Measurements from ENCODE around the gene SORBS2.

Gene SORBS2

DNA sequence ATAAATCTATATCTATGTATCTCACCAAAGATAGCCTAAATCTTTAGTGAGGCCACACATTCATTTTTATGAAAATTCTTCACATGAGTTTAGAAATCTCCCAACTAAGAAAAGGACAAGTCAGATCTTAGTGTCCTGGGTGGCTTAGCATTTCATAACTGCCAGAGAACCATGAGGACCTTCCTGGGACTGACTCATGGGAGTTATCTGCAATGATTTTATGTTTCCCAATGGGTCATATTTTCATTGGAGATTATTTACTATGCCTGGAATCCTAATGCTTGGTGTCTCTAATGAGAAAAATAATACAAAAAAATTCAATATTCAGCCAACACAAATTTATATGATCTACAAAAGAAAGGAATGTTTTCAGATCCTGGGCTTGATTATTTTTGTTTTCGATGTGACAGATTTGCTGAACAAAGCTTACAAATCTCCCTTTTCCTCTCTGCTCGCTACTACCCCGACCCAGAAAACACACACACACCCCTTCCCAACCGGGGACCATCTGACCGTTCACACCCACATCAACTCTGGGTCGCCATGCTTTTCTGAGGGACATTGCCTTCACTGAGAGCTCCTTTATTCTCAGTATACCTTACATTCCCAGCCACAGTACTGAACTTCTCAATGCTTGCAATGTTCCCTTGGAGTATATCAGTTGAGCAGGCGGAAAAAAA, 40.1 kb downstream of the SORBS2 start:
- no peak for DNase-seq

GRCh38 chr4:185767528-185767927, 44.5 kb downstream of the SORBS2 start:
- no peak for DNase-seq

GRCh38 chr4:185764876-185765275, 47.1 kb downstream of the SORBS2 start:
- DNase-seq: no peak

DNA sequence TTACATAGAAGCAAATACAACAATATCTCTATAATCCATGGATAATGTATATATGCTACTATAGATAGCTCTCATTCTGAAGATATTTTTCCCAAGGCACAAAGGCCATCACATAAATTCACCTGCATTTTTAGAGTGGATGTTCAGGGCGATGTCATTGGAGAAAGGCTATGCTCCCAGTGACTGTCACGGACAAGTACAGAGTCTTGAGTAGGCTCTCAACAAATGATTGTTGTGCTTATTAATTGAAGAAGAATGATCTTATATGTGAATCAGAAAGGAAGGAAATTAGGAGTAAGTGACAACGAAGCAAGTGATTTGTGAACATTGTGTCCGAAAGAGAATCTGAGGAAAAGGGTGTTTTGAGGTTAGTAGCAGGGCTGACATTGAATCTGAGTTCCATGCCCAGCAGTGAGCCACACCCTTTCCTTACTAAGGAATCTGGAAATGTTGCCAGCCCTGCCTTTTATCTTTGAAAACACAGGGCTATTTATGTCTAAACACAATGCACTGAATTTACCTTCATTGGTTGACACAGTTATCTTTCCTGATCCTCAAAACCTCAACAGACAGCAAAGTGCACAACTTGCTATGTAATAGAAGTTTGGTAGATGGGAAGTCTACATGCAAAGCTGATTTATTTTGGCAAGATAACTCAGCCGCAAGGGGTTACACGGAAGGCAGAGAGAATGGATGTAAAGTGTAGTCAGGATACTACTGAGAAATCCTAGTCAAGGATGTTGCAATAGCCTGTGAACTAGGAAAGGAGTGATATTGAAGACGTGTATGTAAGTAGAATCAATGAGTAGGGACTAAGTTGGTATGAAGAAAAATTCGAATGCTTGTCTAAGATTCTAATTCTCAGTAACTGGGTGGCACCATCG, 50.4 kb downstream of the SORBS2 start:
- DNase-seq: no peak

- DNase-seq: no peak
Observed at GRCh38 chr4:185758807-185759206, 53.2 kb downstream of the SORBS2 start.

- DNase-seq: no peak
Observed at GRCh38 chr4:185755451-185755850, 56.5 kb downstream of the SORBS2 start.

DNA sequence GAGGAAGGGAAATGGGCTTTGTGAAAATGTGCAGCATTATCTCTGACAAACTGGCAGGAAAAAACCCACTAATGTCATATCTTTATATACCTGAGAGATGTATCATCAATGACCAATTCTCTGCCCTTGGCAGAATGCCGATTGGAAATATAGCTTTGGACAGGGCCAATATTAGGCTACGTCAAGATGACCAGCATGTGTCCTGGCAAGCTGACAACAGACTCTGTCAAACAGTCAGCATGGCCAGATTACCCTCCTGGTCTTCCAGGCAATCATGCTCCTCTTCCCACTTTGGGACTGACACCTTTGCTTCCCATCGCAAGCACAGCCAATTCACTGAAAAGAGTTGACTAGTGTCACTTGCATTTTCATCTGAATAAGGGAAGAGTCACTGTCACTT, 57.0 kb downstream of the SORBS2 start:
- no peak for DNase-seq

DNA sequence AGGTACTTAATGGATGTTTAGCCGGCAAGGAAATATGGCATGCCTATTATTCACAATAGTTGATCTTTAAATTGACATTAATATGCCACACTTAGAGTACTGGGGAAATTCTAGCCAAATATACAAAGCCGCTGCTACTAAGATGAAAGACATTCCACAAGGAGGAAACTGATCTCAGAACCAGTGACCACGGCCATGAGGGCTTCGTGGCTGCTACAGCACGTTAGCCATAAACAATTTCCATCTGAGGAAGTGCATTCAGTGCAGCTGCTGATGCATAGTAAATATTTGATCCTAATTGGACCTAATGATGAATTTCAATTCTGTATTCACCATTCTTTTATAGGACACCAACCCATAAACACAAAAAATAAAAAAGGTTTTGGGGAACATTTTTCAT, 59.1 kb downstream of the SORBS2 start:
- DNase-seq: no peak

- no peak for DNase-seq
Observed at GRCh38 chr4:185749858-185750257, 62.1 kb downstream of the SORBS2 start.

DNA sequence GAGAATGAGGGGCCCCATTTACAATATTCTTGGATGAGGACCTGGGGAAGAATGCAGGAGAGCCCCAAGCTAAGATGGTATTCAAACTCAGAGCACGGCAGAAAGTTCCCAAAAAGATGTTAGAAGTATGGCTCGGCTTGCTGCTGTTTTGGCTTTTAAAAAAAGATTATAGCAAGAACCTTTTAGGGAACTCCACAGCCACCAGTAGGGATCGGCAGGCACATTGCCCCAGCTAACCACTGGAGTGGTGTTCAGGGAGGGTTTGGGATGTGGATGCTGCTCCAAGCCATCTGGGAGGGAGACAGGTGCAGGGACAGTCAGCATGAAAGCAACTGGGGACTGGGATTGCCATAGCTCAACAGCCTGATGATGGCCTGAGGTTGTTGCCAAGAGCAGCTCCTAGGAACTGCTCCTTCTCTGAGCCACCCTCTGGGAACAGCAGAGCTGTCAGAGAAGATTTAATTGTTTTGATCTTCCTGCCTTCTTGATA, 63.0 kb downstream of the SORBS2 start:
- DNase-seq: no peak

DNA sequence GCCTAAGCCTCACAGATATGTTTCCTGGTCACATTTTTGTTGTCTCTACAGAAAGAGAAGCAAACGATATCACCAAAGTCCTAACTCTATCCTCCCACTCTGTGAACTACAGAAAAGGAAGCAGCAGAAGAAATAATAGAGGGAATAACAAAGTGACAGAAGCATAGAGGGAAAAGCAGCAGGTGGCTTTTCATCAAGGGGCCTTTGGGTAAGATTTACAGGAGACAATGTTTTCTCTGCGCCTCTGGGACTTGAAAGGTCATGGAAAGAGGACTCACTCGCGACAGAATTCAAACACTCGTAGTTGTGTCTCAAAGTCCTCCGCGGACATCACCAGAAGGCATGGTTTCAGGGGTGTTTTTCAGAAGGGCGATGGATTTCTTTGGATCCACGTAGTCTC, 66.1 kb downstream of the SORBS2 start:
- DNase-seq: no peak

GRCh38 chr4:185744946-185745345, 67.0 kb downstream of the SORBS2 start:
- no peak for DNase-seq

DNA sequence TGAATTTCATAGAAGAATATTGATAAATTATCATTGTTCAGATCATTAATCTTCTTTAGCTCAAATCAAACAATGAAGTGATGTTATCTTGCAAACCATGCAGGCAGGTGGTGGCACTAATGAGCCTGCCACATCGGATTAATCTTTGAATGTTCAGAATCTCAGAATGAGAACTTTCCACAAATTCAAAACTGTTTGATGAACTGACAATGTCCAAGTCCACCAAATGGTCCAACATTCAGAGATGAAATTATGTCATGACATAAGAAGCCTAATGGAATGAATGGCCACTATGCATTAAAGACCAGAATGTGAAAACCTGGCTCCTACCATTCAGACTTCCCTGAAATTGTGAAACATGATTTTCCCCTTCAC, 67.5 kb downstream of the SORBS2 start:
- DNase-seq: no peak

DNA sequence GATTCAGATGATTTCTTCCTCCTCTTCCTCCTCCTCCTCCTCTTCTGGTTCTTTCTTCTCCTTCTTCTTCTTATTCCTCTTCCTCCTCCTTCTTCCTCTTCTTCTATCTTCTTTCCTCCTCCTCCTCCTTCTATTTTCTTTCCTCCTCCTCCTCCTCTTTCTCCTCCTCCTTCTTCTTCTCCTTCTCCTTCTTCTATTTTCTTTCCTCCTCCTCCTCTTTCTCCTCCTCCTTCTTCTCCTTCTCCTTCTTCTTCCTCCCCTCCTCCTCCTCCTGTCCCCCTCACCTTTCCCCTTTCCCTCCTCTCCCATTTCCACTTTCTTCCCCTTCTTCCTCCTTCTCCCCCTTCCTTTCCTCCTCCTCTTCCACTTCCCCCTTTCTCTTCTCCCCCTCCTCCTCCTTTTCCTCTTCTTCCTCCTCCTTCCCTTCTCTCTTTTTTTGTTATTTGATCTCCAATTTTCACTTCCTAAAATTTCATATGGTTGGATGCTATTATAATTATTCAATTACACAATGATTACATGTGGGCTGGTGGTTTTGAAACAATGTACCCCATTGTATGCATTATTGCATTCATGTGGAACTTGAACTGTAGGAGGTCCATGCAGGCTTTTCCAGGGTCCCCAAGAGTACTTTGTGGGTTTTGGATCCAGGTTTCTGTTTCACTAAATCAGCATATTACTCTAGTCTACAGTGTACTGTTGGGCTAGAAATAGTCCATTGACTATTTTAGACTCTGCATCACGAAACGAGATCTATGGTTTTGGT, 68.1 kb downstream of the SORBS2 start:
- no peak for DNase-seq

DNA sequence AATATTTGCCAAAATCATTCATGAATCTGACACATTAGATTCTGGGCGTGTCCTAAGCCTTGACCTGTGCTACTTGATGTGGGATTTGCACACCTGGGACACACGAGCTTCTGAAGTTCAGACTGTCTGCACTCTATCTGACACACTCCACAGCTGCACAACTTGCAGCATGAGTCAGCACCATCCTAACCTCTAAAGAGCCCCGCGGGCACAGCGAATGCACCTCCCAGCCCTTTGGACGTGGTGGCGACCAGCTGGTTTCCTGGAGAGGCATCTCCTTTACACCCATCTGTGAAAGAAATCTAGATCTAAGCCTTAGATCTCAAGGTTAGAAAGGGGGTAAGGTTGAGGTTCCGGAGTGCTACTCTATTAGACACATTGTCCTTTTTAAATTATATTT, 69.2 kb downstream of the SORBS2 start:
- DNase-seq: no peak

DNA sequence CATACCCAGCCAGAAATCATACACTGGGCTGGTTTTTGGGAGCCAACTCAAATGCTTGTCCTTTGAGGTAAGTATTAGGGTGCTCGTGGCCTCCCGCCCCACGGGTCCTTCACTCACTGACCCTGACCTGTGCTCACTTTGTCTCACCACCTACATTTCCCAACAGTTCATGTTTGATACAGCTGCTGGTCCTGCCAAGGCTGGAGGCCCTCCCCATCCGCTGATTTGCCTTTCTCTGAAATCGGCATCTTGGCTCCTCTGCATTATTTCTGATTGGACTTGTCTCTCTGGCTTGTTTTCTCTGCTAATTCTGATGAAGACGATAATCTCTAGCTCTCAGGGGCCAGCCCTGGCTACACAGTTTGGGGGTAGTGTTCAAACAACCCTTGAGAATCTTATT, 70.2 kb downstream of the SORBS2 start:
- DNase-seq: no peak

- no peak for DNase-seq
Observed at GRCh38 chr4:185740471-185740873, 71.5 kb downstream of the SORBS2 start.

- DNase-seq: no peak
Observed at GRCh38 chr4:185738820-185739219, 73.2 kb downstream of the SORBS2 start.

- no peak for DNase-seq
Observed at GRCh38 chr4:185738038-185738552, 73.9 kb downstream of the SORBS2 start.

DNA sequence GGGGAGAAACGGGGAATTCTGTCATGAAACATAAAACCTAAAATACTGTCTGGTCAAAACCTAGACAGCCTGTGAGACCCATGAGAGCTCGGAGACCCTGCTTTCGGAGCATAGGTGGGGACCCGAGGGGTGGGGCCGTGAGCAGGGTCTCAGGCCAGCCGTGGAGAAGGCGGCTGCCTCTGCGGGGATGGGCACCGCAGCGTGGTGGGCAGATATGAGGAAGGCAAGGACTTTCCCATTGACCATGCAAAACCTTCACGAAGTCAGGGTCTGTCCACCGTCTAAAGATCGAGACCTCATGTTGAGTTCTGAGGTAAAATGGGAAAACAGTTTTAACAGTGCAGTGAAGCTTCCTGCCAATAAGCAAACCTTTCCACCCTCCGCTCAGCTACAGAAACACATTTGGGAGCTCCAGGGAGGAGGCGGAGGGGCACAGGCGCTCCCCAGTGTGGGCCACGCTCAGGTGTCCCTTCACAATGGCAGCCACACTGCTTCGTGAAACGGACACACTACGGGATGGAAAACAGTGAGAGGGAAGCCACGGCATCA, 74.4 kb downstream of the SORBS2 start:
- no peak for DNase-seq

DNA sequence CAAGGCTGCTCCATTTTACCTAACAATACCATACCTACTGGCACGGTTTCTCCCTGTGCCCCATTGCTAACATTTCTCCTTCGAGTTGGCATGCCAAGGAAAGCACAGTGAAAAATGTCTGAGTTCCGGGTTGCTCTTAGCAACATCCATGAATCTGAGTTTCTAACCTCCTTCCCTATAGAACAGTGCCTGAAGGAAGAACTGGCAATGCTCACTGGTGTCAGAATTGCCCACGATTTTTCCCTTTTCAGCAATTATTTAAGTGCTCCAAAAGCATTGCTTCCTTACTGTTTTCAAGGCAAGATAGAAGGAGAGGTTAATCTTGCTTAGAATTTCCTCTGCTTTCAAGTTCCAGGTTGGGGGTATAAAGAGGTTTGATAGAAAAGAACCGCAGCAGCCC, 75.1 kb downstream of the SORBS2 start:
- DNase-seq: no peak

DNA sequence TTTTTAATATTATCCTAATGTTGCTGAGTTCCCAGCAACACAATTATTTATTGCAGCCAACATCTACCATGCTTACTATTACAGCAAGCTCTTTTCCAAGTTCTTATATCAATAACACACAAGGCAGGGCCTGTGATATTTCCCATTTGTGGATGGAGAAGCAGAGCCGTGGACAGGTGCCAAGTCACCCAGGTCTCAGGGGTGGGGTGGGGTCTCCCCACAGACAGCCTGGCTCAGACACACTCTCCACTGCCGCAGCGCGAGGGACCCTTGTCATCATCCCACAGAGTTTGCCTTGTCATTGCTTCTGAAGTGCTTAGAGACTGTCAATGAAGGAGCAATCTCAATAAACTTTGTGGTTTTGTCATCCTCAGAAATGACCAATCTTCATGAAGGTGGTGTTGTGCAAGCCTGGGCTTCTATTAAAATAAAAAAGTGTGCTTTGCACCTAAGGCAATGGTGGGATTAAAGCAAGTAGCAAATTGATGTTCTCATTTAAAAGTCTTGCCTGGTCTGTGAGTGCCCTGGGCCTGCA, 76.1 kb downstream of the SORBS2 start:
- DNase-seq: no peak

GRCh38 chr4:185734930-185735329, 77.1 kb downstream of the SORBS2 start:
- no peak for DNase-seq
